Fibroblast of upper back skin (primary cell): Measurements from ENCODE around the gene OSBPL5.

Source experiments
- DNase-seq: peaks from one replicate; pipeline ENCODE4 v3.0.0-alpha.2; 2013

The OSBPL5 gene

GRCh38 chr11:3148990-3149851 lies 15.9 kb downstream of the OSBPL5 start:
- DNase-seq: no peak

- no peak for DNase-seq
Measured at GRCh38 chr11:3148255-3148989, 16.7 kb downstream of the OSBPL5 start.

- DNase-seq: no peak
Measured at GRCh38 chr11:3147626-3148025, 17.5 kb downstream of the OSBPL5 start.

DNA sequence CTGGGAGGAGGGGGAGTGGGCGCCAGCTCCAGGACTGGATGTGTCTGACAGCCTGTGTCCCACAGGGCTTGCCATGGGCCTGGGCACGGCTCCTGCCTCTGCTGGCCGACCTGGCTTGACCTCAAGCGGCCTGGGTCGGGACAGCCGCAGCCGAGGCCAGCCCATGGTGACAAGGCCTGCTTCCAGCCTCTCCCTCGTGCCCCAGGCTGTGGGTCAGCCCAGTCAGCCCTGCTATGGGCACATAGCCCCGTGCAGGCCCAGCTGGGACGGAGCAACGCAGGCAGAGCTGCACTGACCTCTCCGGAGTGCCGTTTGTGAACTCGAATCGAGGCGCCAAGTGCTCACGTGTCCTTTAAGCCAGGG lies 17.9 kb downstream of the OSBPL5 start:
- DNase-seq: no peak

DNA sequence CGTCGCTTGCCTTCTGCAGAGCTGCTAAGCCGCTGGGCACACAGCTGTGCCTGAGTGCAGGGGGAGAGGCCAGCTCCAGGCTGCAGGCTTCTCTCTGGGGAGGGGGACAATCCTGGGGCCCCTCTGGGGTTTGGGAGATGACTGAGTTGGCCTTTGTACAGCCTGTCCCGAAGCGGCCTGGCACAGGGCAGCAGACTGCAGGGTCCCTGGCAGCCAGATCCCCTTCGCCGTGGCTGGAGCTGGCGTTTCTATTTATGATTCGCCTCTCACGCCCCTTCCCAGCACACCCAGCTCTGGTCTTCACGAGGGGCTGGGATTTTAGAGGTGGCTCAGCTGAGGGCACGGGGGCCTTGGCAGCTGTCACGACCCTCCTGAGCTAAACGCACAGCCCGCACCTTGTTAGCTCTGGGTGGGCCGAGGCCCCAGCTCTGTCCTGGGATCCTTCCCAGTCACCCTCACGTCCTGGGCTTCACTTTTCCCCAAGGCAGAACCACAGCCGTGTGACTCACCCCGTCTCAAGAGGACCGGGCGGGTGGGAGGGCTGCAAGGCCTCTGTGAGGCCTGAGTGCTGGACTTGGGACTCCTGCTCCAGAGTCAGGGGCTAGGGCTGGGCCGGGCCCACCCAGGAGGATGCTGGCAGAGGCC lies 18.4 kb downstream of the OSBPL5 start:
- peak; percentile 28 for DNase-seq

GRCh38 chr11:3145206-3145520 lies 19.9 kb downstream of the OSBPL5 start:
- no peak for DNase-seq

DNA sequence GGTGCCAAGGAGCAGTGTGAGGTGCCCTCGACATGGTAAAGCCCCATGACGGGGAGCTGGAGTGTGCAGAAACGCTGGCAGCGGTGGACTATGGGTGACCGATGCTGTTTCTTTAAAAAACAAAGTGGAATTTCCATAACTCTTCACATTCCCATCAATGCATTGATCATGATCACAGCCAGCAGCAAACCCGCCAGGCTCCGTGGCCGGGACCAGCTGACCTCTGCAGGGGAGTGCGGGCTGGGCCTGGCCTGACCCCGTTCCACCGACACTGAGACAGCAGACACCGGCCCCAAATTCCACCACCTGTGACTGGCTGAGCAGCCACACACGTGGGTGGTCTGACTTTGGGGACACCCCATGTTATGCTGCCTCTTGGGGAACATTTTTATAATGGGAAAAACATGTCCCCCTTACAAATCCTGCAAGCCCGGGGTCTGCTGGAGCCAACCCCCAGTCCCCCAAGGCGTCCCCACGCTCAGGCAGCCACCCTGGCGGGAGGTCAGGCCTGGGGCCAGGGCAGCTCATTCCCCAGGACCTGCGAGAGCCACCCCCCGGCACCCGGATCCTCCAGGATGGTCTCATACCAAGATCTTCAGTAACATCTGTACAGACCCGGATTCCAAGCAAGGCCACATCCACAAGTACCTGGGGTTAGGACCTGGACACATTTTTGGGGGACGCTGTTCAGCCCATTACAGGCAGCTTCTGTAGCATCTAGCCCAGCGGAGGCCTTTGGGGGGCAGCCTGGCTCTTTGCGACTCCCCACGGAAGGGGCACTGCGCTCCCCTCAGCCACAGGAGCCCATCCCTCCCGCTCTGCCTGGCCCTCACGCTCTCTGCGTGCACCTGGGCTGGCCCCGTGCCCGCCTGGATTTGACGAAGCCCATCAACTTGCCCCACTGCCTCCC lies 20.6 kb downstream of the OSBPL5 start:
- DNase-seq: no peak

- DNase-seq: no peak
Measured at GRCh38 chr11:3143136-3143880, 21.8 kb downstream of the OSBPL5 start.

- no peak for DNase-seq
Measured at GRCh38 chr11:3140291-3140603, 24.9 kb downstream of the OSBPL5 start.

DNA sequence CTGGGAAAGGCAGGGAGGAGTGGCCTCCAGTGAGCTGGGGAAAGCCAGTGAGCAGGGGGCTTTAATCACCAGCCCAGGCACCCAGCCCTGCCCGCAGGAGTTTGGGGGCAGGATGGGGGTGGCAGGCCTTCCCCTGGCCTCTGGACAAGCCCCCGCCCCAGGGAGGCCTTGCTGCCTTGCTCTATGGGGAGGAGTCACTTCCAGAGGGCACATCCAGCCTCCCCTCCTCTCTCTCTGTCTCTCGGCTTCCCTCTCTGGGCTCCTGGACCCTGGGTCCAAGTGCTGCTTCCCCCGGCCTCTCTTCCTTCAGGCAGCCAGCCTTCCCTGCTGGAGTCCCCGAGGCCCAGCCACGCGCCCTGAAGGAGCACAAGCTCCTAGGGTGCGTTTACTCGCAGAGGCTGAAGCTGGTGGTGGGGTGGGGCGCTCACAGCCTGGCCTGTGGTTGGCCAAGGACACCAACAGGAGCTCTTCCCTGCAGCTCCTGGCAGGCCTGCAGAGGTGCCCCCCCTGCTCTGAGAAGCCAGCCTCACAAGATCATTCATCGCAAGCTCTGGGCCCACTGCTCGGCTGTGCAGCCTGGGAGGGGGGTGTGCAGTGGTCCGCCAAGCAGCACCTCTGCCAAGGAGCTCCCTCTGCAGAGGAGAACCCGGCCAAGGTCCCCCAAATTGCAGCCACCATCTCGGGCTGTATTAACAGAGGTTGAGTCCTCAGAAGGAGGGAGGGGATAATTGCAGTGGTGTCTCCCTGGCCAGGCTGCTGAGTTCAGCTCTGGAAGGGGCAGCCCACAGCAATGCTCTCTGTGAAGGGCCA lies 25.4 kb downstream of the OSBPL5 start:
- no peak for DNase-seq

GRCh38 chr11:3139086-3139440 lies 26.0 kb downstream of the OSBPL5 start:
- no peak for DNase-seq

DNA sequence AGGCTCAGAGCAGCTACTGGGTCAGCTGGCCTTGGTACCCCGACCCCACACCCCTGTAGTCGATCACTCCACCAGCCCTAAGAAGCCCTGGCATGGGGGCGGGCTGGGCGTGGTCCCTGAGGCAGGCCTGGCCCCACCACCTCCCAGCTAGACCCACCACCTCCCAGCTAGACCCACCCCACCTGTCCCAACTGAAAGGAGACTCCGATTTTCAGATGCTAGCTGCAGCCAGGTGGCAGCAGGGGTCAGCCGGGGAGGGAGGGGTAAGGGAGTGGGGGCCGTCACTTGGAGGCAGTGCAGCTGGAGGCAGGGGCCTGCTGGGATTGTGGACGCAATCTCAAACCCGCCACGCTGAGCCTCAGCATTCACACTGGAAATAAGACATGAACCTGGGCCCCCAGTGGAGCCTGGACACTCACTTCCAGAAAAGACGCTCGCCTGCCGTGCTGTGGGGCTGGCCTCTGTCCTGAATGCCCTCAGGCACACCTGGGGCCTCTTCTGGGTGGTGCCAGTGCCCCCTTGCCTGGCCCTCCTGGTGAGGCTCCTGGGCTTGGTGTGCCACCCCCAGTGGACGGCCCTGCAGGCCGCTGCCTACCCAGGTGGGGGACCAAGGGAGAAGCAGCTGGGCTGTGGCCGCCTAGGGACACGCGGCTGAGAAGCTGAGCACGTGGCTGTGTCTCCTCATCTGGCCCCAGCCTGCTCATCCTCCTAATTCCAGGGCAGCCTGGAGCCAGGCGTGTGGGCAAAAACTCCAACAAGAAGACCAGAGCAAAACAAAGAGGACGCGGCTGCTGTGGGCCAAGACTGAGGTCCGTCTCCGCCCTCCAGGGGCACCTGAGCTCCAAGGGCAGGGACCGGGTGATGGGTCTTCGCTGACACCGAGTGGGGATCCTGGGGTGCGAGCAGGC lies 26.7 kb downstream of the OSBPL5 start:
- DNase-seq: no peak

- DNase-seq: peak; percentile 19
Measured at GRCh38 chr11:3137486-3138177, 27.5 kb downstream of the OSBPL5 start.

- peak; percentile 21 for DNase-seq
Measured at GRCh38 chr11:3136546-3137455, 28.3 kb downstream of the OSBPL5 start.

DNA sequence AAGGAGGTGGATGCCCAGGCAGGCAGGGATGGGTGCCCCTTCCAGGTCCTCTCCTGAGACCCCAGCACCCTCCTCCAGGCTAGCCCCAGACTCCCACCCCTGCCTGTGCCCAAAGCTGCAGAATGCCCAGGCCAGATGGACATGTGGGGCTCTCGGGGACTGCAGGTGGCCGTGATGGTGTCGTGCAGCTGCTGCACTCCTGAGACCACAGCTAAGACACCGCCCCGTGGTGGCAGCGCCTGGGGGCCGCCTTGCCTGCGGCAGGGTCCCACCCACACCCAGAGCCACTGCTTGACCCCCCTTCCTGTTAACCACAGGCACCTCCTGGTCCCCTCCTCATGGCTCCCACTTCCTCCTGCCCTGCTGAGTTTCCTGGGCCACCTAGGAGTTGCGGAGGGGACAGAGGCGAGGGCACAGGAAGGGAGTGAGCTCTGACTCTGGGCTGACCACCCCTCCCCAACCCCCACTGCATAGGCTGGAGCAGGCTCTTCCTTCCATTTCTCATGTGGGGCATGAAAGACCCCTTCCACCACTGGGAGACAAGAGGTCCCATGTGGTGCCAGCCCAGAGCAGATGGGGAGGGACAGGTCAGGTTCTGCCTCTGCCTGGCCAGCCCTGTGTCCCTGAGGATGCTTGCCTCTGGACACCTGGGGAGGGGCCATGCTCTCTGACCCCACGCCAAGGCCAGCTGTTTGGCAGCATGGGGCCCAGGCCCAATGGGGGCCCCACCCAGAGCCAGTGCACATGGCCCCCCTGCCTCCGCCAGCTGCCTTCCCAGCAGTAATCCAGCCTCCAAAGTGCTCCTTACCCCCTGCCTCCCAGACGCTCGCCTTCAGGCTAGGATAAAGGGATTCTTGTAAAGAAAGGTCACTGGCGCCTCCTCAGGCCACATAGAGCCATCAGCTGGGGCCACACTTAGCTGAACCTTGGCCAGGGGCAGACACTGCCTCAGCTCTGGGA lies 29.3 kb downstream of the OSBPL5 start:
- DNase-seq: no peak

- no peak for DNase-seq
Measured at GRCh38 chr11:3134651-3135480, 30.2 kb downstream of the OSBPL5 start.
